Measurements from ENCODE around the gene P2RY8. TPM values are rescaled to one million over a fixed set of nuclear protein-coding genes. Genes with fewer than 3 reads are reported as not detected.

Gene P2RY8
- total and polyA plus RNA-seq, 10 of the 15 experiments (the other 5 are each of a cell fraction or from before 2014, with no cell fraction given) = 2.0 to 64.4 (median 36.5) TPM

GRCh38 chrX:1442016-1442665 lies 94.8 kb downstream of the P2RY8 start:
- DNase-seq (ENCODE audit: low read depth, low spot score) = no peak
- intact Hi-C loops (cut with micrococcal nuclease; ENCODE audit: unreplicated experiment) = no loop called here

More at GRCh38 chrX:1442016-1442665, 94.8 kb downstream of the P2RY8 start:
- in situ Hi-C loops (cut with MboI) = no loop called here
- 96% methylated on average over 18 of the region's 18 CpGs for WGBS (ENCODE audit: insufficient coverage, insufficient replicate concordance, low lambda C conversion rate, missing lambda C conversion rate)
- TF ChIP-seq TCF12 (IDR thresholded peaks at IDR 0.05; ENCODE audit: low read depth, low read length) (no peak), SREBF2 (IDR thresholded peaks at IDR 0.05; ENCODE audit: low read length) (no peak), SUZ12 (IDR thresholded peaks at IDR 0.05; ENCODE audit: unreplicated experiment) (no peak), FOXM1 (IDR thresholded peaks at IDR 0.05; ENCODE audit: low read depth, low read length) (no peak), RAD51 (IDR thresholded peaks at IDR 0.05) (no peak), ZBTB4 (CRISPR knock-in tag; IDR thresholded peaks at IDR 0.05) (no peak), E2F8 (IDR thresholded peaks at IDR 0.05; ENCODE audit: low read depth, partially characterized antibody) (no peak), CHD1 (IDR thresholded peaks at IDR 0.05; ENCODE audit: low read depth, low read length) (no peak), BHLHE40 (IDR thresholded peaks at IDR 0.05; ENCODE audit: borderline replicate concordance in 1 of 2, low read depth in 2 of 2, low read length in 1 of 2) (no peak), POLR2AphosphoS5 (IDR thresholded peaks at IDR 0.05; ENCODE audit: low read length) (no peak), JUNB (IDR thresholded peaks at IDR 0.05) (no peak), NFYB (IDR thresholded peaks at IDR 0.05; ENCODE audit: insufficient read depth, low read depth, low read length) (no peak), ESRRA (IDR thresholded peaks at IDR 0.05; ENCODE audit: low read length) (no peak), PAX8 (IDR thresholded peaks at IDR 0.05) (no peak), IKZF1 (conservative IDR thresholded peaks at IDR 0.05) (no peak), MYC (IDR thresholded peaks at IDR 0.05; ENCODE audit: insufficient read depth, insufficient read length, insufficient replicate concordance, low read length, severe bottlenecking) (no peak), MTA2 (IDR thresholded peaks at IDR 0.05; ENCODE audit: low read depth) (no peak)
- CTCF ChIA-PET = no interaction called here
- ATAC-seq = no peak
- H3K4me2 ChIP-seq (ENCODE audit: control insufficient read depth, insufficient read depth) = no peak overlapping the region
- no peak for FAIRE-seq
- no TSS peak for BruUV-seq (replicated peaks)
- no peak overlapping the region for H3K27ac ChIP-seq (ENCODE audit: control insufficient read depth, insufficient read depth)
- RAD21 ChIA-PET (ENCODE audit: unreplicated experiment) = no interaction called here
- H3K79me2 ChIP-seq (ENCODE audit: control insufficient read depth, insufficient read depth, low read length) = peaks cover 5% of the 10 kb centered on the region
- H3K9me3 ChIP-seq (replicated peaks; ENCODE audit: control insufficient read depth, insufficient read depth, low read length) = peaks cover 15% of the 10 kb centered on the region; the same call in 2 of the 3 replicates
- no peak overlapping the region for H2AFZ ChIP-seq (ENCODE audit: control insufficient read depth, low read depth, low read length)
- H3K9ac ChIP-seq (ENCODE audit: control insufficient read depth, insufficient read depth, low read length) = no peak overlapping the region
- SMC1A ChIA-PET (ENCODE audit: uncharacterized antibody, unreplicated experiment) = no interaction called here
- H3K4me3 ChIP-seq = no peak overlapping the region
- H3K4me1 ChIP-seq (ENCODE audit: control insufficient read depth, insufficient read depth, low read length) = peaks cover 1% of the 10 kb centered on the region
- no peaks in the 10 kb centered on the region for H3K27me3 ChIP-seq (replicated peaks in 1 of 2; ENCODE audit: control insufficient read depth in 2 of 2, insufficient read depth in 2 of 2, low read length in 1 of 2)
- peaks cover 17 to 18% of the 10 kb centered on the region in 2 experiments; a peak in 3 of 4 replicates for H3K36me3 ChIP-seq (ENCODE audit: control insufficient read depth in 2 of 2, insufficient read depth in 2 of 2, low read length in 1 of 2)
- H4K20me1 ChIP-seq (ENCODE audit: control insufficient read depth, insufficient read depth) = no peaks in the 10 kb centered on the region
- POLR2A ChIA-PET = no interaction called here
